NCI-H2029 (cell line): Measurements from ENCODE around the gene TPSB2.
"Not testable (repeated sequence)": the region's sequence is repeated elsewhere in the genome, so short reads cannot be mapped to it uniquely, and the experiment has no call there.

ENCODE experiments used
- DNase-seq: peaks from one replicate; lab custom pipeline; 2025; lab: John Stamatoyannopoulos, UW

Gene TPSB2

DNA sequence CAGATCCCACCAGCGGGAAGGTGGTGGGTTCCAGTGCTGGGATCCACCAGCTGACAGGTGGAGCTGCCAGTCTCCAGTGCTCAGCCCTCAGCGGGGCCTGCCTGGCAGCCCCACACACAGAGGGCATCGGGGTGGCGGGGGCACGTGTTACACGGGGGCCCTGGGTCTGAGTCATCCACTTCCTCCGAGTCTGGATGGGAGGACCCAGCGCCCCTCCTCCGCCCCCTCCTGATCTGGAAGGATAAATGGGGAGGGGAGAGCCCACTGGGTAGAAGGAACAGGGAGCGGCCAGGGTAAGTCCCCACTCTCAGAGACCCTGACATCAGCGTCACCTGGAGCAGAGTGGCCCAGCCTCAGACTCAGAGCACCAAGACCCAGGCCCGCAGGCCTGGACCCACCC, 10.5 kb upstream of the TPSB2 start, which contains the start of gene TPSAB1:
TPSAB1 (plus strand) TSS at position 270 of the 400 bp plus-strand sequence. CDS start 234 bp downstream, outside the sequence.
- not testable (repeated sequence) for DNase-seq

- DNase-seq = not testable (repeated sequence)
Observed at GRCh38 chr16:1239575-1239974, 9.6 kb upstream of the TPSB2 start.

GRCh38 chr16:1238909-1239308, 8.9 kb upstream of the TPSB2 start:
- not testable (repeated sequence) for DNase-seq

DNA sequence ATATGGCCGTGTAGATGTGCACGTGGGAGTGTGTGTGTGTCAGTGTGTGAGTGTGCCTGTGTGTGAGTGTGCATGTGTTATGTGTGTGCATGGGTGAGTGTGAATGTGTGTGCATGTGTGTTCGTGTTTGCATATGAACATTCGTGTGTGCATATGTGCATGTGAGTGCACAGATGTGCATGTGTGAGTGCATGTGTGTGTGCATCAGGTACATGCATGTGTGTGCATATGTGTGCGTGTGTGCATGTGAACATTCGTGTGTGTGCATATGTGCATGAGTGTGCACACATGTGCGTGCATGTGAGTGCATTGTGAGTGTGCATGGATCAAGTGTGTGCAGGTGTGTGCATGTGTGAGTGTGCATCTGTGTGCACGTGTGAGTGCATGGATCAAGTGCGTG, 8.0 kb upstream of the TPSB2 start:
- DNase-seq = no peak

DNA sequence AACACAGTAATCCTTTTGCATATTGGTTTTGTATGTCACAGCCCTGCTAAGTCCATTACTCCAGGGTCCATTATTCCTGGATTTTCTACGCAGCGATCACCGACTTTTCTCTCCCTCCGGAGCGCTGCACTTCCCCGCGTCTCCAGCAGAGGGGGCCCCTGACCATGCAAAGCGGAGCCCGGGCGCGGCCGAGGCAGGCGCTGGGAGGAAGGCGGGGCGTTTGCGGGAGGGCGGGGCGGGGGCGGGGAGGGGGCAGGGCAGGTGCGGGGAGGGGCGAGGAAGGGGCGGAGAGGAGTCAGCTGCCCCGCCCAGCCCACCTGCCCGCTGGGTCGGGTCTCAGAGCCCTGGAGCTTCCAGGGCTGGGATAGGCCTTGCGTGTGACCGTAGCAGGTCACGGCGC, 6.7 kb upstream of the TPSB2 start:
- DNase-seq = not testable (repeated sequence)

- not testable (repeated sequence) for DNase-seq
Observed at GRCh38 chr16:1232049-1232748, 2.2 kb upstream of the TPSB2 start.

- DNase-seq = not testable (repeated sequence)
Observed at GRCh38 chr16:1231301-1231700, 1.3 kb upstream of the TPSB2 start.

DNA sequence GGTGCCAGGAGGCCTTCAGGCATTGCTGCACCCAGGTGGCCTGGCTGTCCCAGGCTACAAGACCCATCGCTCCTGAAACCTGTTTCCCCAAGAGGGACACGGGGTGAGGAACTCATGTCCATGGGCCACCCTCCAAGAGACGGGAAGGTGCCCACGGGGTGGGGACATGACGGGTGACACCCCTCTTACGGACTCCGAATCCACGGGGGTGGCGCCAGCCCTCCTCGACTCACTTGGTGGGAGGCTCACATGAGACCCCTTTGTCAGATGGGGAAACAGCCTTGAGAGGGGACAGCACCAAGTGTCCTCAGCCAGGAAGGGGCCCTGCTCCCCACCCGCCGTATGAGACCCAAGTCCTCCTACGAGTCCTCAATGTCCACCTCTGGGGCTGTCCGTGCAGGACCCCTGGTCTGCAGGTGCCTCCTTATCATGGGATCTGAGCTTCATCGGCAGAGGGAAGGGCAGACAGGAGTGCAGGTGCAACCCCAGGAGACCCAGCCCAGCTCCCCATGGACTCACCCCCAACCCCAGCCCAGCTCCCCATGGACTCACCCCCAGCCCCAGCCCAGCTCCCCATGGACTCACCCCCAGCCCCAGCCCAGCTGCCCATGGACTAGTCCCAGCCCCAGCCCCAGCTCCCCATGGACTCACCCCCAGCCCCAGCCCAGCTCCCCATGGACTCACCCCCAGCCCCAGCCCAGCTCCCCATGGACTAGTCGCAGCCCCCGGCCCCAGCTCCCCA, 658 bp upstream of the TPSB2 start:
- DNase-seq = not testable (repeated sequence)

GRCh38 chr16:1229476-1229875, 508 bp downstream of the TPSB2 start:
- not testable (repeated sequence) for DNase-seq

DNA sequence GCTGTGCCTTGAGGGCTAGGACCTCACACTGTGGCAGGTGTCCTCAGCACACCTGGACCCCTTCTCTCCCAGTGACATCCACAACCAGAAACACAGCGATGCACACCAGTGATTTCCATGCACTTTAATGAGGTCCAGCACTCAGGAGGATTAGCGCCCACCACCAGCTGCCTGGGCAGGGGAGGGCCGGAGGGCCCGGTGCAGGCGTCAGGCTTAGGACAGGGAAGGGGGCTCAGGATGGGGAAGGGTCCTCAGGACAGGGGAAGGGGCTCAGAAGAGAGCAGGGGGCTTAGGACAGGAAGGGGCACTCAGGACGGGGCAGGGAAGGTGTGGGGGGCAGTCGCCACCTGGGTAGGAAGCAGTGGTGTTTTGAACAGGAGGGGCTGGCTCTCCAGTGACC, 1.8 kb downstream of the TPSB2 start:
- not testable (repeated sequence) for DNase-seq

GRCh38 chr16:1226692-1227091, 3.3 kb downstream of the TPSB2 start:
- DNase-seq = not testable (repeated sequence)

- not testable (repeated sequence) for DNase-seq
Observed at GRCh38 chr16:1225728-1226311, 4.2 kb downstream of the TPSB2 start.

DNA sequence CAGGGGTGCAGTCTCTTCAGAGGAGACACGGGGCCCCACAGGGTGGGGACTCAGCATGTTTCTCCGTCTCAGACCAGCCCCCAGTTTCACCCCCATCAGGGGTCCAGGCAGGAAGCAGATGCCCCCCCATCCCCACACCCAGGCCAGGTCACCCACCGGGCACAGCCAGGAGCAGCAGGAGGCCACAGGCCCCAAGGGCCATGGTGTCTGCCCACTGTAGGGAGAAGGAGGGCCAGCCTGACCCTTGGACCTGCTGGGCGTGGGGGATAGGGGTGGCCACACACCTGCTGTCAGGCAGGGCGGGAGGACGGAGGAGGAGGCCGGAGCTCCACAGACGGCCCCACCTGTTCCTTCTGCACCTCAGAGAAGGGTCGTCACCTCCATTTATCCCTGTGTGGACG, 4.9 kb downstream of the TPSB2 start, which contains the start of gene TPSG1:
TPSG1 (minus strand) TSS at position 218 of the 401 bp plus-strand sequence; CDS start at position 202, 16 bp downstream.
- no peak for DNase-seq

DNA sequence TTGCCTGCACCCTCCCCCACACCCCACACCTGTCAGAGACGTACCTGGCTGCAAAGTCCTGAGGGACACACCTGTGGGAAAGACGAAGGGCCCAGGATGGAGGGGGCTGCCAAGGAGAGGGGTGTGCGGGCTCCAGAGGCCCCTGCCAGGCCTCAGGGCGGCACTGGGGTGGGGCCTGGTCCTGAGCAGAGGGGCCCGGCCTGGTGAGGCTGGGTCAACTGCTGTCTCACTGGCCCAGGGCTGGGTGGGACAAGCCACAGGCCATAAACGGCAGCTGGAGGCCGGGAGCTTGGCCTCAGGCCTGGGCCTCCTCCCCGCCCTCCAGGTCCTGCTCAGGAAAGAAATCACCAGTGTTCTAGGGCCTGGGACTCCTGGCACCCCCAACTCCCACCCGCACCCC, 5.4 kb downstream of the TPSB2 start:
- DNase-seq = no peak

- DNase-seq = no peak
Observed at GRCh38 chr16:1223355-1224214, 6.4 kb downstream of the TPSB2 start.

GRCh38 chr16:1222553-1223354, 7.2 kb downstream of the TPSB2 start:
- no peak for DNase-seq

DNA sequence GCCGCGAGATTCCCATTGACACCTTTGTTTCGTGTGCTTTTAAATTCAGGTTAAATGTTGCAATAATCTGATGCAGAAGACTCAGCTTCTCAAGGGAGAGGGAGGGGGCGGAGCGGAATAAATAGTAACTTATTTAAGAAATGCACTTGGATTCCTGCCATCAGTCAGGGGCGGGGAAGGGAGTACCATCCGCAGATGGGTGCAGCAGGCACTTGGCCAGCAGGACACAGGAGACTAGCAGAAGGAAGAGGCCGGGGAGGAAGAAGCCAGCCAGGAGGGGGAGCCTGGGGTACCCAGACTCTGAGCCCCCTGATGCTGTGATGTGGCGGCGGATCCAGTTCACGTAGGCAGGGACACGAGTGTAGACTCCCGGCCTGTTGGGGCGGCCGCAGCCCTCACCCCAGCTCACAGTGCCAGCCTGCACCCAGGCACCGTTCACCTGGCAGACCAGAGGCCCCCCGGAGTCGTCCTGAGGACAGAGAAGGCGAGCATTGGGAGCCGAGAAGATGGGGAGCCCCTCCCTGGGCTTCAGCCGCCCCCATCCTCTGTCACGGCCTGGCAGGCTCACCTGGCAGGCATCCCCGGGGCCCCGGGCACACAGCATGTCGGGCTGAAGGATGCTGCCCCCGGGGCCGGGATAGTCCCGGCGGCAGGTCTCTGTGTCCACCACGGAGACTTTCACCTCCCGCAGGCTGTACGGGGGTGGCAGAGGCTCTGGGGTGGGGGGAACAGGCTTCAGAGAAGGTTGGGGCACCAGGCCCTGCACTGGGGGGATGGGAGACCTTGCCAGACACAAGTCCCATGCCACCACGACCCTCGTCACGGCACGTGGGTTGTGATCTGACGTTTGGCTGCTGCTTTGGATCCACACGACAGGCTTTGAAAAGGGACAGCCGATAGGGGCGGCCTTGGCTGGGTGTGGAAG, 8.1 kb downstream of the TPSB2 start:
- no peak for DNase-seq

- DNase-seq = no peak
Observed at GRCh38 chr16:1220841-1221627, 8.9 kb downstream of the TPSB2 start.

DNA sequence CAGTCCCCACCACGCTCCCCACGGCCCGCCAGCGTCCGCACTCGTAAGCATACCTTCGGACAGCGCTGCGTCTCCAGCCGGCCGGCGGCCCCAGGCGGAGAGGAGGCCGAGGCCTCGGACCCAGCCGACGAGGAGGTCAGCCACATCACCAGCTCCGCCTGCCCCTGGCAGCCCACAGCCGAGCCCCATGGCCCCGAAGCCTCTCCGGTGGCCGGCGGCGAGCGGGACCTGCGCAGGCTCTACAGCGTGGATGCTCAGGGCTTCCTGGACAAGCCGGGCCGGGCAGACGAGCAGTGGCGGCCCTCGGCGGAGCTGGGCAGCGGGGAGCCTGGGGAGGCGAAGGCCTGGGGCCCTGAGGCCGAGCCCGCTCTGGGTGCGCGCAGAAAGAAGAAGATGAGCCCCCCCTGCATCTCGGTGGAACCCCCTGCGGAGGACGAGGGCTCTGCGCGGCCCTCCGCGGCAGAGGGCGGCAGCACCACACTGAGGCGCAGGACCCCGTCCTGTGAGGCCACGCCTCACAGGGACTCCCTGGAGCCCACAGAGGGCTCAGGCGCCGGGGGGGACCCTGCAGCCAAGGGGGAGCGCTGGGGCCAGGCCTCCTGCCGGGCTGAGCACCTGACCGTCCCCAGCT, 9.8 kb downstream of the TPSB2 start:
- no peak for DNase-seq
